ENCODE results near the gene SETD3.

SETD3 gene

GRCh38 chr14:99481745-99482099 lies 1.1 kb upstream of the SETD3 start:
- no peak for DNase-seq

DNA sequence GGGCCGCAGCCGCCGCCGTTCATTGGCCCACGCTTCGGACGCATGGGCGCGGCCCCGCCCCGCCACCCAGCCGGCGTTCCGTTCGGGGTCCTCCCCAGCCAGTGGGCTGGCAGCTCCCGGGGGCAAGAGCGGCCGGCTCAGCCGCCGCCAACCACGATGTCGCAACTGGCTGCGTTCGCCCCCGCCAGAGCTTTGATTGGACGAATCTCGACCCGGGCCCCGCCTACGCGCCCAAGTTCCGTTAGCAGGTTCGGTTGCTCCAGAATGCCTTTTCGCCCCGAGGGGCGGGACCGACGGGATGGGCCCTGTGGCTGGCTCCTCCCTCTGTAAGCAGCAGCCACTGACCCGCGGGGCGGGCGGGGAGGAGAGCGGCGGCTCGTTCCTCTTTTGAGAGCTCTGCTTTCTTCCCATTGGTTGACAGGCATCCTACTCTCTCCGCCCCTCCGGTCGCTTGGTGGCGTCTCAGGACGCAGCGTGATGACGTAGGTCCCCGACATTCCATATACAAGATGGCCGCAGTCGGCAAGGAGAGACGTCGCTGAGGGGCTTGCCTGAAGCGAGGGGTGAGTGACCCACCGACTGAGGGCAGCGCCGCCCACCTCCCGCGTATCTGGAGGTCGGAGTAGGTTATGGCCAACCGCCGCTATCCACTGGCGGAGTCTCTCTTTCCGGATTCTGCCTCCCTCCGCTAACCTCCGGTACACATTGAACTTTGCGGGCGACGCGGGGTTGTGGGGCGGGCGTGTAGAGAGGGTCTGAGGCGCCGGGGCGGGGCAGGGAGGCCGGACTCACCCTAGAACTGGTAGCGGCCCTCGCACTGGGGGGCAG lies 472 bp upstream of the SETD3 start, which contains the start of gene CCNK:
Gene CCNK, plus strand, starts transcription at position 493 of the 828 bp plus-strand sequence. CDS start 11,269 bp downstream, outside the sequence.
- peak; percentile 100 for DNase-seq

GRCh38 chr14:99479160-99479905 lies 1.3 kb downstream of the SETD3 start:
- no peak for DNase-seq

- no peak for DNase-seq
Measured at GRCh38 chr14:99478128-99478527, 2.5 kb downstream of the SETD3 start.

GRCh38 chr14:99476864-99477263 lies 3.8 kb downstream of the SETD3 start:
- no peak for DNase-seq

DNA sequence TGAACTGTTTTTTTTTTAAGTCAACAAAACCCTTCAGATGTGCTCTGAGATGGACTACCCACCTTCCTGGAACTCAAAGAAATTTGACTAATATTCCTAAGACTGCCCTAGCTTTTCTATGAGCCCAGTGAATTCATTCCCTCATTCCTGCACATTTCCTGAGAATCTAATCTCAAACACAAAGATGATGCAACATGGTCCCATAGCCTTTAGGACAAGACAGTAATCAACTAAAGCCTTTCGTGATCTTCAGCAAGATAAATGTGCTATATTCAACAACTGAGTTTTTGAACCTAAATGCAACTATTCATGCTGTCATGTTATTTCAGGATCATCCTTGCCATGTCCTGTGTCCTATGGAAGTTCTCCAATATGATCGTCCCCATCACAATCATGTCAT lies 5.0 kb downstream of the SETD3 start:
- no peak for DNase-seq

GRCh38 chr14:99475179-99475578 lies 5.5 kb downstream of the SETD3 start:
- DNase-seq = no peak

DNA sequence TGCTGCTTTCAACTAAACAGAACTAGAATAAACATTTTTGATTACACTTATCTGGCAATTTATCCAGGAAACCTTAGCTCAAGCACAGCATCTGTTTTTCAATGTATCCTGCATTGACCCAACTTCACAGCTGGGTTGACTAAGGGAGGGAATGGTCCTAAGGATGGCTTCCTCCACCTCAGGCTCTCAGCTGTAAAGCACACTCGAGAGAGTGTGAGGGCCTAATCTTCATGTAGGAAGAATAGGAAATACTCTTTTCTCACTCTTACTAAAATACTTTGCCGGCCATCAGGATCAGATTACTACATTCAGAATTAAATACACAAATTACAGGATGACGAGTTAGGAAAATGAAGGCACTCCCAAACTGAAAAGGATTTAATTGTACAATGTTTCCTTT lies 7.2 kb downstream of the SETD3 start:
- no peak for DNase-seq

- no peak for DNase-seq
Measured at GRCh38 chr14:99472937-99473336, 7.7 kb downstream of the SETD3 start.

- no peak for DNase-seq
Measured at GRCh38 chr14:99471731-99472130, 8.9 kb downstream of the SETD3 start.

GRCh38 chr14:99468836-99469592 lies 11.6 kb downstream of the SETD3 start:
- no peak for DNase-seq

- DNase-seq = no peak
Measured at GRCh38 chr14:99468081-99468480, 12.6 kb downstream of the SETD3 start.

- DNase-seq = no peak
Measured at GRCh38 chr14:99467336-99468078, 13.2 kb downstream of the SETD3 start.

- no peak for DNase-seq
Measured at GRCh38 chr14:99466758-99467157, 13.9 kb downstream of the SETD3 start.

DNA sequence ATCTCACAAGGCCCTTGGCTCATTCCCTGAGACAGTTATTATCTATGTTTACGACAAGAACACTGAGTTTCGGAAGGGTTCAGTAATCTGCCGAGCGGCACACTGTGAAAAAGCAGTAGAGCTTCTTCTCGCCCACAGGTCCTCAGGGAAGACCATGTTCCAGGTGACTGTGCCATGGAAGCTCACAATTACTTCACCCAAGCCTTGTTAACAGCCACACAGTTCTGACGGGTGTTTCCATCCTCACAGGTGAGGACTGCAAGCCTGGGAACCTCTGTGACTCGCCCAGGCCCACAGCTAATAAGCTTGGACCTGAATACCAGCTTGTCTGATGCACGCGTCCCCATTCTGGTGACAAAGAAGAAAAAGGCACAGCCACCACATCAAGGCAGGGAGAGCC lies 15.4 kb downstream of the SETD3 start:
- DNase-seq = no peak

GRCh38 chr14:99463974-99464373 lies 16.7 kb downstream of the SETD3 start:
- no peak for DNase-seq

DNA sequence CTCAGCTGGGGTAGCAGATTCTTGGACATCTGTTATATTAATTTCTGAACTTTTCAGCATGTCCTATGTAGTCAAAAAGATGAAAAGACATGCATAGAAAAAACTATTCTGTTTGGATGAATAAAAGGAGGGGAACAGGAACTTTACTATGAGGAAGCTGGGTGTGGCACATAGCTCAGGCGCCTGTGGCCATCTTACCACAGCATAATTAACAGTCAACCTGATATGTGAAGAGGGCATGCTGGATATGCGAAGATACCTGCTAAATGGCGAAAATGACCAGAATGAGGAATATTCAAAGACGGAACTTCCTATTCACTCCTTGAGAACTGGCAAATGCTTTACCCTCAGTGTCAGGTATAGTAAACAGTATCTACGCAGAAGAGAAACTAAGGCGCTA lies 18.4 kb downstream of the SETD3 start:
- DNase-seq = no peak

DNA sequence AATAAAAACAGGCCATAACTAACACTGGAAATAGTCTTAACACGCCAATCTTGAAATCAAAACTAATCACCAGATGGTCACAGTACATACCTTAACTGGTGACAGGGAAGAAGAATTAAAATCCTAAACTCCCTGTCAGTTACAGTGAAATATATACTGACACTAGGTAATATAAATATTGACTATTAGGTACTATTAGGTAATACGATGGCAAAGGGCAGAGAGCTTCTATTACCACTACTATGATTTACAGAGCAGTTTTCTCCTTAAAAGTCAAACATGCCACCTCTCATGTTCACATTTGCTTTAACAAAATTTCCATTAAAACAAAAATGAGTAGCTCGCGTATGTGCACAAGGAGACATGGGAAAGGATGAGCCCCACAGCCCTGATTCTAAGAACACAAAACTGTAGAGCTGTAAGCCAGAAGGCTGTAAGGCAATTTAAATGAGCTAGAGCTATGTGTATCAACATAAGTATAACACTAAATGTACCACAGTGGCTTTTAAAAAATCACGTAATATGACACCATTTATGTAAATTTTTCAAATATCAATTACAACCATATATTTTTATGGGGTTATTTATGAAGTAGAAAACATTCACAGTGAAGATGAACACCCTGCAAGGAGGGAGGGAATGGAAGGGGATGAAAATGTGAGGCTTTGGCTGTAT lies 19.1 kb downstream of the SETD3 start:
- no peak for DNase-seq

GRCh38 chr14:99460793-99461192 lies 19.9 kb downstream of the SETD3 start:
- no peak for DNase-seq

GRCh38 chr14:99459481-99460100 lies 21.1 kb downstream of the SETD3 start:
- DNase-seq = no peak

DNA sequence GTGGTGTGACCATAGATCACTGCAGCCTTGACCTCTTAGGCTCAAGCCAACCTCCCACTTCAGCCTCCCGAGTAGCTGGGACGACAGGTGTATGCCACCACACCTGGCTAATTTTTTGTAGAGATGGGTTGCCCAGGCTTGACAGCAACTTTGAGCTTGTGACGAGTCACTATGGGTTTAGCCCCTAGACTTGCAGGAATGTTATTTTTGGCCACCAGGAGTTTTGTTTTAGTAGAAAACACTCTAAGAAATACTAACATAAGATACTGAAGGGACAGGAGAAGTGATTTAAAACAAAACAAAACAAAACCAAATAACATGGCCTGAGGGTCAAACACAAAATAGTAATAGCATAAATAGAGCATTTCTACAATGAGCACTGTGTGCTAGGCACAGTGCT lies 26.4 kb downstream of the SETD3 start:
- no peak for DNase-seq

DNA sequence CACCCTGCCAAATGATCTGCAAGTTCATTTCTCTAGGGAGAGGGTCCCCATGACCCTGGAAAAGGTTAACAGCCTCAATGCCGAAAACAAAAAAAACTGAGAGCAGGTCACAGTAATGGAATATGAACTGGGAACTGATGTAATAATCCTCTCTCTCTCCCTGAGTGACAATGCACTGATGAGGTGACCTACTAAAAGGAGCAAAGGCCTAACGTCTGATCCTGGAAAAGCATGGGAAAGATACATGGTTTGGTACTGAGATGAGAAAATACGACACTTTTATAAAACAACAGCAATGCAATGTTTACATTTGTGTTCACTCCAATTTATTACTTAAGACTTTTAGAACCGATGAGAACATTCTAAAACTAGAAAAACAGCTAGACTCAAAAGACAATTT lies 27.7 kb downstream of the SETD3 start:
- DNase-seq = no peak

Measured in activated gamma-delta T cell (primary cell).